ENCODE results near the gene XIRP2. TPM values are rescaled to one million over a fixed set of nuclear protein-coding genes. Genes with fewer than 3 reads are reported as not detected.

Gene XIRP2
- total RNA-seq, 4 donors from 2014 or later = 266 to 3,644 (median 977) TPM

DNA sequence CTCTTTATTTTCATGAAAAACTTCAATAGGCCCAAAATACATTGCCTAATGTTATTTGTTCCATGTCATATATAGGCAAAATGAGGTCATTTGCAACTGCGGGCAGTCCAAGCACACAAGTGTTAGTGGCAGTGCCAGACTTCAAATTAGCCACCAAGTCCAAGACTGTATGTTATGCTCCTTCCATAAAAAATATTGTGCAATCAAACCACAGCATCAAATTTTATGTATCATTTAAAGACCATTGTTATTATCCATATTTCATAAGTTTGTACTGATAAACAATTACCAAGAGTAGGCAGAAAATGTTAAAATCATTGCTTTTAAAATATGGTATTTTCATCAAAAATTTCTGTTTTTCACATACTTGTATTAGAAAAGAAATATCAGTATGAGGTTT, 54.1 kb downstream of the XIRP2 start:
- Histone ChIP-seq H3K27me3 (no peaks in the 10 kb centered on the region), H3K9me3 (no peaks in the 10 kb centered on the region), H3K4me1 (no peaks in the 10 kb centered on the region), H3K4me3 (no peak overlapping the region), H3K27ac (no peak overlapping the region), H3K36me3 (no peaks in the 10 kb centered on the region)
- TF ChIP-seq, protein P1, sequence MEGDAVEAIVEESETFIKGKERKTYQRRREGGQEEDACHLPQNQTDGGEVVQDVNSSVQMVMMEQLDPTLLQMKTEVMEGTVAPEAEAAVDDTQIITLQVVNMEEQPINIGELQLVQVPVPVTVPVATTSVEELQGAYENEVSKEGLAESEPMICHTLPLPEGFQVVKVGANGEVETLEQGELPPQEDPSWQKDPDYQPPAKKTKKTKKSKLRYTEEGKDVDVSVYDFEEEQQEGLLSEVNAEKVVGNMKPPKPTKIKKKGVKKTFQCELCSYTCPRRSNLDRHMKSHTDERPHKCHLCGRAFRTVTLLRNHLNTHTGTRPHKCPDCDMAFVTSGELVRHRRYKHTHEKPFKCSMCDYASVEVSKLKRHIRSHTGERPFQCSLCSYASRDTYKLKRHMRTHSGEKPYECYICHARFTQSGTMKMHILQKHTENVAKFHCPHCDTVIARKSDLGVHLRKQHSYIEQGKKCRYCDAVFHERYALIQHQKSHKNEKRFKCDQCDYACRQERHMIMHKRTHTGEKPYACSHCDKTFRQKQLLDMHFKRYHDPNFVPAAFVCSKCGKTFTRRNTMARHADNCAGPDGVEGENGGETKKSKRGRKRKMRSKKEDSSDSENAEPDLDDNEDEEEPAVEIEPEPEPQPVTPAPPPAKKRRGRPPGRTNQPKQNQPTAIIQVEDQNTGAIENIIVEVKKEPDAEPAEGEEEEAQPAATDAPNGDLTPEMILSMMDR (IDR thresholded peaks at IDR 0.05 in 4 of 5, conservative IDR thresholded peaks at IDR 0.05 in 1 of 5) = no peak
- no peak for TF ChIP-seq POLR2A (IDR thresholded peaks at IDR 0.05)
- intact Hi-C loops (cut with DNase I; ENCODE audit: low total_unique reads) = no loop called here
- no peak for DNase-seq
- ATAC-seq = no peak
- in situ Hi-C loops (cut with MboI; ENCODE audit: low sequenced_read_pairs in 4 of 4) = no loop called here

DNA sequence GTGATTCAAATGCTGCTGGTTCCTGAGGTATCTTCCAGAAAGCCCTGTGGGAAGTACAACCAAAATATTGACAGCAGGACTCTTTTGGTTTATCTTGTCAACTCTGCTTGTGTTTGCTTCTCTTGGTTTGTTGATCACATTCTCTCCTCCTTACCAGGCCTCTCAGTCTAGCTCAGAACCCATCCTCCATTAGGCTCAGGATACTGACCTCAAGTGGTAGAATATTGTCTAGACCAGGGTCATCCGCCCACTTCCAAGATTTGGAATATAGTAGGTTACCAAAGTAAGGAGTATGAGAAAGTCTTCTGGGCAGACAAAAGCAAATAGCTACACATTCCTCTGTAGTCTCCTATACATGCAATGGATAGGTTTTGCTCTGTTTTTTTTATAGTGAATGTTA, 56.6 kb downstream of the XIRP2 start:
- intact Hi-C loops (cut with DNase I; ENCODE audit: low total_unique reads) = no loop called here
- H3K4me1 ChIP-seq = no peaks in the 10 kb centered on the region
- no peak overlapping the region for H3K4me3 ChIP-seq
- no peaks in the 10 kb centered on the region for H3K27me3 ChIP-seq
- DNase-seq (no peak), ATAC-seq (no peak)
- TF ChIP-seq, protein P1 (IDR thresholded peaks at IDR 0.05 in 4 of 5, conservative IDR thresholded peaks at IDR 0.05 in 1 of 5) = no peak
- TF ChIP-seq POLR2A (IDR thresholded peaks at IDR 0.05) = no peak
- no peak overlapping the region for H3K27ac ChIP-seq
- in situ Hi-C loops (cut with MboI; ENCODE audit: low sequenced_read_pairs in 4 of 4) = no loop called here
- no peaks in the 10 kb centered on the region for H3K36me3 ChIP-seq
- H3K9me3 ChIP-seq = no peaks in the 10 kb centered on the region

DNA sequence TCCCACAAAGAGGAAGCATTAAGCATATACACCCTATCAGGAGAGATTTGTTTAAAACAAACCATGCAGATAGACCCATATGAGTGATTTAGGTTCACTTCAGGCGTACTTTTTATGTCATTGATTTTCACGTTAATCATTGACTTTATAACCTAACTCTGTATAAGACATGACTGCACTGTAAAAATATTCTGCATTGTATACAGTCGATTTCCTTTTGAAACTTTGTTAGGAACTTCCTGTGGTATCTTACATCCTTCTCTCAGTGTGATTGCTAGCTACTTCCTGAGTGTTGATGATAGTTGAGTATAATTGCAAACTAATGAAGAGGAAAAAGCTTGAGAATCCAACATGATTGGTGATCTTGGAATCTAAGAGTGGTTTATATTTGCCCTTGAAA, 69.4 kb downstream of the XIRP2 start:
- in situ Hi-C loops (cut with MboI; ENCODE audit: low sequenced_read_pairs in 4 of 4) (no loop called here), intact Hi-C loops (cut with DNase I; ENCODE audit: low total_unique reads) (no loop called here)
- ATAC-seq = no peak
- no peak for TF ChIP-seq POLR2A (IDR thresholded peaks at IDR 0.05)
- TF ChIP-seq, protein P1 (IDR thresholded peaks at IDR 0.05 in 4 of 5, conservative IDR thresholded peaks at IDR 0.05 in 1 of 5) = no peak
- H3K36me3 ChIP-seq = no peaks in the 10 kb centered on the region
- H3K4me1 ChIP-seq = peaks cover 15 to 17% of the 10 kb centered on the region in 2 donors
- H3K4me3 ChIP-seq = no peak overlapping the region
- H3K27me3 ChIP-seq = no peaks in the 10 kb centered on the region
- no peak overlapping the region for H3K27ac ChIP-seq
- no peaks in the 10 kb centered on the region for H3K9me3 ChIP-seq
- DNase-seq = no peak

DNA sequence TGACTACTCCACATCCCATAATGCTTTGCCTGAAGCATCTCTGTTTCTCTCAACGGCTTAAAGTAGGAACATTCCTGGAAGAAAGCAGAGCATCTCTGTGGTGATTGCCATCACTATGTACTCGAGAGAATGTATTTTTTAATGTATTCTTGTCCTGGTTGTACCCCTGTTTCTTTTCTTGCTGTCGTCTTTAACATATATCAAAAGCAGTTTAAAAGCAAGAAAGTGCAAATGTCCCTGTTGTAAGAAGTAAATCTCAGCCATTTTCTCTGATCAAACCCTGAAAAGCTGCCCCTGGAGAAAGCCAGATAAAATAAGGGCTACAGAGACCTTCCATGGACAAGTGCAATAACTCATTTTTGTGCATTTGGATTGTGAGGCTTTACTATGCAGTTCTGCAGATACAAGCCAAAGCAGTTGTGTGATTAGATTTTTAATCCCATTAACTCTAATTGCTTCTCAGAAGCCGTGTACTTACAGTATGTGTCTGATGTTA, 70.8 kb downstream of the XIRP2 start:
- TF ChIP-seq, protein P1 (IDR thresholded peaks at IDR 0.05 in 4 of 5, conservative IDR thresholded peaks at IDR 0.05 in 1 of 5) = no peak
- no peak for TF ChIP-seq POLR2A (IDR thresholded peaks at IDR 0.05)
- in situ Hi-C loops (cut with MboI; ENCODE audit: low sequenced_read_pairs in 4 of 4) = no loop called here
- peaks cover 15 to 17% of the 10 kb centered on the region in 2 donors for H3K4me1 ChIP-seq
- DNase-seq = no peak
- ATAC-seq = no peak
- no peak overlapping the region for H3K4me3 ChIP-seq
- intact Hi-C loops (cut with DNase I; ENCODE audit: low total_unique reads) = no loop called here
- no peak overlapping the region for H3K27ac ChIP-seq
- no peaks in the 10 kb centered on the region for H3K27me3 ChIP-seq
- no peaks in the 10 kb centered on the region for H3K9me3 ChIP-seq
- no peaks in the 10 kb centered on the region for H3K36me3 ChIP-seq

DNA sequence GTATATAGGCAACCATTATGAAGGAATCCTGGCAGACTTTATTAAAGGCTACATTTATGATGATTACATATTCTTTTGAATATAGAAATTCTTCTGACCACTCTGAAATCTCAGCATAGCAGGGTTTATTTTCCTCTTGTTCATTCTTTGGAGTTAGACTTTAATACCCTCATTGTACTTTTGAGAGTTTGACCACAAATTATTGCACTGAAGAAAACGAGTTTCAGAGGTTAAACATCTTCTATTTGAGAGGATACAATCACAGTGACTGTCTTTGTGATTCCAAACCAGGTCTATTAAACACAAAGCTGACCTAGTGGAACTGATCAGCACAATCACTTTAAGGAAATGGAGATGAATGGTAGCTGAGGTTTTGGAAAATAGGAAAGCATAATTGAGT, 71.3 kb downstream of the XIRP2 start:
- no peak for ATAC-seq
- TF ChIP-seq, protein P1 (IDR thresholded peaks at IDR 0.05 in 4 of 5, conservative IDR thresholded peaks at IDR 0.05 in 1 of 5) = no peak
- no peak for TF ChIP-seq POLR2A (IDR thresholded peaks at IDR 0.05)
- peaks cover 15 to 17% of the 10 kb centered on the region in 2 donors for H3K4me1 ChIP-seq
- no peak overlapping the region for H3K4me3 ChIP-seq
- DNase-seq = no peak
- no peaks in the 10 kb centered on the region for H3K36me3 ChIP-seq
- no peaks in the 10 kb centered on the region for H3K27me3 ChIP-seq
- intact Hi-C loops (cut with DNase I; ENCODE audit: low total_unique reads) (no loop called here), in situ Hi-C loops (cut with MboI; ENCODE audit: low sequenced_read_pairs in 4 of 4) (no loop called here)
- H3K9me3 ChIP-seq = no peaks in the 10 kb centered on the region
- no peak overlapping the region for H3K27ac ChIP-seq
